Activated CD4-positive, CD25-positive, alpha-beta regulatory T cell (primary cell): ENCODE data around the gene TBC1D4.

Experiments used
- DNase-seq, 4 experiments: peaks; one replicate each; lab custom pipeline; 2025; lab: John Stamatoyannopoulos, UW

Gene TBC1D4

GRCh38 chr13:75482070-75482819 is at the start of gene TBC1D4:
Gene TBC1D4 (minus strand): TSS chr13:75482169. CDS start chr13:75481767, 402 bp downstream.
- peak in 3 of 4 experiments; percentile 9 to 36 (median 12) for DNase-seq

- no peak for DNase-seq
Measured at GRCh38 chr13:75530549-75530961, 48.6 kb upstream of the TBC1D4 start.

GRCh38 chr13:75521956-75522355 is 40.0 kb upstream of the TBC1D4 start:
- DNase-seq: no peak

GRCh38 chr13:75518439-75519088 is 36.6 kb upstream of the TBC1D4 start:
- no peak for DNase-seq

- DNase-seq: no peak
Measured at GRCh38 chr13:75514080-75514995, 32.4 kb upstream of the TBC1D4 start.

GRCh38 chr13:75513271-75513670 is 31.3 kb upstream of the TBC1D4 start:
- DNase-seq: no peak

- DNase-seq: no peak
Measured at GRCh38 chr13:75512253-75512652, 30.3 kb upstream of the TBC1D4 start.

- no peak for DNase-seq
Measured at GRCh38 chr13:75511051-75511625, 29.2 kb upstream of the TBC1D4 start.

- DNase-seq: no peak
Measured at GRCh38 chr13:75508002-75508548, 26.1 kb upstream of the TBC1D4 start.

- no peak for DNase-seq
Measured at GRCh38 chr13:75507027-75508001, 25.3 kb upstream of the TBC1D4 start.

- DNase-seq: no peak
Measured at GRCh38 chr13:75506018-75506417, 24.0 kb upstream of the TBC1D4 start.

GRCh38 chr13:75505327-75505726 is 23.4 kb upstream of the TBC1D4 start:
- DNase-seq: no peak

GRCh38 chr13:75495938-75496337 is 14.0 kb upstream of the TBC1D4 start:
- no peak for DNase-seq

- DNase-seq: no peak
Measured at GRCh38 chr13:75494491-75494890, 12.5 kb upstream of the TBC1D4 start.

GRCh38 chr13:75493156-75493555 is 11.2 kb upstream of the TBC1D4 start:
- DNase-seq: no peak

- no peak for DNase-seq
Measured at GRCh38 chr13:75492389-75492788, 10.4 kb upstream of the TBC1D4 start.

GRCh38 chr13:75491376-75491775 is 9.4 kb upstream of the TBC1D4 start:
- DNase-seq: no peak

GRCh38 chr13:75489502-75490263 is 7.7 kb upstream of the TBC1D4 start:
- no peak for DNase-seq

- no peak for DNase-seq
Measured at GRCh38 chr13:75486146-75487062, 4.4 kb upstream of the TBC1D4 start.
